GM19438 (cell line): Measurements from ENCODE around the gene MUL1.
"Not testable (repeated sequence)": the region's sequence is repeated elsewhere in the genome, so short reads cannot be mapped to it uniquely, and the experiment has no call there.

ENCODE experiments used
- ATAC-seq: cut with Tn5 transposase; IDR thresholded peaks from one replicate; pipeline ENCODE4 v1.9.1; 2021; ENCODE audit warnings: low read depth; ENCODE audit not compliant: unreplicated experiment

MUL1 gene

DNA sequence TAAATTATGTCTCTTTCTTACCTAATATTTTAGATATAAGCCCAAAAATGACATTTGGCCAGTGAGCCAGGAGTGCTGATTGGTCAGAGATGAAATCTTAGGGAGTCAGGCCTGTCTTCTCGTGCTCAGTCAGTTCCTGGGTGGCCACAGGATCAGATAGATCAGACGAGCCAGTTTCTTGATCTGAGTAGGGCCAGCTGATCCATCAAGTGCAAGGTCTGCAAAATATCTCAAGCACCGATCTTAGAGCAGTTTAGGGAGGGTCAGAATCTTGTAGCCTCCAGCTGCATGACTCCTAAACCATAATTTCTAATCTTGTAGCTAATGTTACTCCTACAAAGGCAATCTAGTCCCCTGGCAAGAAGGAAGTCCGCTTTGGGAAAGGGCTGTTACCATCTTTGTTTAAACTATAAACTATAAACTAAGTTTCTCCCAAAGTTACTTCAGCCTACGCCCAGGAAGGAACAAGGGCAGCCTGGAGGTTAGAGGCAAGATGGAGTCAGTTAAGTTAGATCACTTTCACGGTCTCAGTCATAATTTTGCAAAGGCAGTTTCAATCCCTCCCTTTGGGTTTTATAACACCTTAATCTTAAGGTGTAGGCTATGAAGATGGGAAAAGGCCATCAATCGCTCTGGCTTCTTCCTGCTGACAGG is 11.8 kb upstream of the MUL1 start:
- ATAC-seq, result not testable (repeated sequence)

- no peak for ATAC-seq
Observed at GRCh38 chr1:20511518-20512428, 3.8 kb upstream of the MUL1 start.

GRCh38 chr1:20508411-20508771 is 440 bp upstream of the MUL1 start:
- ATAC-seq, result no peak

GRCh38 chr1:20507248-20507563 is 745 bp downstream of the MUL1 start:
- ATAC-seq, result no peak

- ATAC-seq, result no peak
Observed at GRCh38 chr1:20505488-20505887, 2.5 kb downstream of the MUL1 start.

DNA sequence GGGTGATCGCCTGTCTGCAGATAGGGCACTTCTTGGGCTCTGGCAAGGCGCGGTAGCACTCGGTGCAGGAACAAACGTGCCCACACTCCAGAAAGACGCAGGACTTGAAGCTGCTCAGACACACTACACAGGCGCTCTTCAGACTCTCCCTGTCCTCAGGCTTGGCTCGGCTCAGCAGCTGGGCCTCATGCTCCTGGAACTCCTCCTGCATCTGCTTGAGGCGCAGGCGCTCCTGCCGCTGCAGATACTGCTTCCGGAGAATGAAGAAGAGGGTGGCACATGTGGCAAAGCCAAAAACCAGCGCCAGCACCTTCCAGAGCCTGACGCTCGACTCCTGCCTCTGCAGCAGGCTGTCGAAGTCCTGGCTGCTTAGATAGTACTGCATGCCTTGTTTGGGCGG is 7.2 kb downstream of the MUL1 start:
- no peak for ATAC-seq

DNA sequence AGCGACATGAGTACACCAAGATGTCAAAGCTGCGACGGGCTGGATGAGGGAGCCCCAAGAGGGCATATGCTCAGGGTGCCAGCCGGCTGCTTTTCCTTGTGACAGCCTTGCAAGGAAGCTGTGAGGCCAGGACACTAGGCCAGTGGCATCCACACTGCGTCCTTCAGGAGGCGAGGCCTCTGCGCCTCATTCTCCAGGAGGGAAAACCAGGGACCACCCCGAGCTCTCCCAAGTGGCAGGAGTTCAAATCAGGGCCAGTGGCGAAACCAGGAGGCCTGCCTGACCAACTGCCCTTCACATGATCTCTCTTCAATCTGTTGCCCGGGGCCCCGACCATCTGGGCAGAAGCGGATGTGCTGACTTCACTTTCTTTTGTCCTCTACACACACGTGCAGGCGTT is 8.2 kb downstream of the MUL1 start:
- no peak for ATAC-seq

- ATAC-seq, result no peak
Observed at GRCh38 chr1:20499105-20499504, 8.8 kb downstream of the MUL1 start.

DNA sequence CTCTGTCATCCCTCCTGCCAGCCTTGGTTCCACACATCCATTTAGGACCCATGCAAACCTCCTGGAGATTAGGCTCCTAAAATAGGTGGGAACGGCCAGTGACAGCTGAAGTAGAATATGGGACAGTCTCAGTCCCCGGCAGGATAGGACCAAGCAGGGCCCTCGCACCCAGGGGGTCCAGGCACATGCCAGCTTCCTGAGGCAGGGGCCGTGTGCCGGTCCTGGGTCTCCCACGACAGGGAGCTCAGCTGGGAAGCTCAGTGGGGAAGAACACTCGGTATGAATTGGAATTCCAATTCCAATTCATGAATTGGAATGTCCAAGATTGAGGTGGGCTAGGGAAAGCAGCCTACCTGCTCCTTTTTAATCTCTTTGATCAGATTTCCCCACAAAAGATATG is 9.8 kb downstream of the MUL1 start:
- ATAC-seq, result no peak

DNA sequence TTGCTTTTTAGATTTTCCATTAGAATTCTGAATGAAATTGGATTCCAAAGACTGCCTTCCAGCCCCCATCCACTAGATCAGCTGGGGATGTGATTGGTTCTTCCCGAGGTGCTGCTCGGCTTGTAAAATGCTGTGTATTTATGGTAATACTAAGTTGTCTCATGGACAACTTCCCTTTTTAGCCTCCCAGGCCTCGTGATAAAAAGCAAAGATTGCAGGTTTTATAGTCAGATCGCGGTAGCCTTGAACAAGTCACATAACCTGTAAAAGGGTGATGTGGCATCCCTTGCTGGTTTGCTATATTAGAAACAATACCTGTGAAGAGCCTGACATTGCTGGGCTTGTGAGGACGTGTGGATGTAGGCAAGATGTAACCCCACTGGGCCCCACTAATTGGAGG is 10.4 kb downstream of the MUL1 start:
- ATAC-seq, result no peak

DNA sequence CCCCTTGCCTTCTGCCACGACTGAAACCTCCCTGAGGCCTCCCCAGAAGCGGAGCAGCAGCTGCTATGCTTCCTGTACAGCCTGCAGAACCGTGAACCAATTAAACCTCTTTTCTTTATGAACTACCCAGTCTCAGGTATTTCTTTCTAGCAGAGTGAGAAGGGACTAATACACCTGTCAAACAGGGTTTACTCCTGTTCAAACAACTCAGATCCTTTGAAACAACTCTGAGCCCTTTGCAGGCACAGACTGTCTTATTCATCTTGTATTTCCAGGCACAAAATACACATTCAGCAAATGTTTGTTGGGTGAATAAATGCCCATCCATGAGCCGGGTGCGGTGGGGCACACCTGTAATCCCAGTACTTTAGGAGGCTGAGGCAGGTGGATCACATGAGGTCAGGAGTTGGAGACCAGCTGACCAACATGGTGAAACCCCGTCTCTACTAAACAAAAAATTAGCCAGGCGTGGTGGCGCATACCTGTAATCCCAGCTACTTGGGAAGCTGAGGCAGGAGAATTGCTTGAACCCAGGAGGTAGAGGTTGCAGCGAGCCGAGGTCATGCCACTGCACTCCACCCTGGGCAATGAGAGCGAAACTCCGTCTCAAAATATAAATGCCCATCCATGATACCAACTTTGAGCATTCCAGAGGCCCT is 11.1 kb downstream of the MUL1 start:
- not testable (repeated sequence) for ATAC-seq

- ATAC-seq, result no peak
Observed at GRCh38 chr1:20496241-20496661, 11.7 kb downstream of the MUL1 start.

GRCh38 chr1:20495661-20496060 is 12.3 kb downstream of the MUL1 start:
- ATAC-seq, result no peak

GRCh38 chr1:20494609-20495311 is 13.2 kb downstream of the MUL1 start:
- no peak for ATAC-seq

- no peak for ATAC-seq
Observed at GRCh38 chr1:20493839-20494608, 13.9 kb downstream of the MUL1 start.

- ATAC-seq, result no peak
Observed at GRCh38 chr1:20493309-20493708, 14.6 kb downstream of the MUL1 start.

DNA sequence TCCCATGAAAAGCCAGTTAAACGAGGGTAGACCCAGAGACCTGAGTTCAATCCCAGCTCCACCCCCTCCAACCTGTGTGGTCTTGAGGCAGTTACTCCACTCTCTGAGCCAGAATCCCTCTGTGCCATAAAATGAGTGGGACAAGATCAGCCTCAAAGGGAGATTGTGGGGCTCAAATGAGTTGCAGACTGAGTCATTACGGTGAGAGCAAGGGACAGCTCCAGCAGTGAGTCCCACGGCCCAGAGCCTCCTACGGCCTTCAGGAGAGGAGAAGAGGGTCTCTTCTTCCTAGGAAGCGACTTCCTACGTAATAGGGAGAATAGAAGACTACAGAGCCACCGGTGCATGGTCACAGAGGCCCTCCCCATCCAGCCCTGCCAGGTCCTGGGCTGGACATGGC is 15.2 kb downstream of the MUL1 start:
- no peak for ATAC-seq

- ATAC-seq, result no peak
Observed at GRCh38 chr1:20491866-20492265, 16.1 kb downstream of the MUL1 start.

GRCh38 chr1:20491178-20491577 is 16.8 kb downstream of the MUL1 start:
- ATAC-seq, result no peak

DNA sequence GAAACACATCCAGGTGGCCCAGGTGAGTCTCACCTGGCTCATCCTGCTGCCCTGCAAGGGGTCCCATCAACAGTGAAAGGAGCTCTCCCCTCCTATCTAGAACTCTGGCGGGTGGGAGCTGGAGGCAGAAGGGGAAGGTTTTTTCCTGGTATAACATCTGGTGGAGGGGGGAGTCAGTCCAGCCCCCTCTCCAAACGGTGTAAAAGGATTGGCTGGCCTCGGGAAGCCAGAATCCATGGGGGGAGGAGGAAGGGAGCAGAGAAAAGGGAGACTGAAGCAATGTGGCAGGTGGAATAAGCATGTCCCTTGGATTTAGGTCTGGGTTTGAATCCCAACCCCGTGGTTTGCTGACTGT is 20.7 kb downstream of the MUL1 start:
- ATAC-seq, result no peak
